ENCODE data around the gene PRKCQ. TPM values are rescaled to one million over a fixed set of nuclear protein-coding genes. Genes with fewer than 3 reads are reported as not detected.

PRKCQ gene
- total and polyA plus RNA-seq, 2 of the 4 experiments (the other 2 are of a cell fraction): under 0.01 to 0.03 TPM

- H2AK9ac ChIP-seq (replicated peaks; ENCODE audit: low read depth, low read length, poor library complexity): no peak overlapping the region
- no peak overlapping the region for H3K18ac ChIP-seq (ENCODE audit: low read depth, low read length)
- H3K36me3 ChIP-seq (ENCODE audit: control insufficient read depth, insufficient read depth, low read length): no peaks in the 10 kb centered on the region
- no peak overlapping the region for H3K4me2 ChIP-seq (ENCODE audit: low read depth, low read length)
- no CpG with 5 or more reads among the region's 2 CpGs for WGBS, 2 experiments (ENCODE audit: extremely low coverage in 2 of 2, insufficient read length in 1 of 2)
- no peak overlapping the region for H4K8ac ChIP-seq (ENCODE audit: low read depth in 2 of 2, low read length in 2 of 2)
- ChIA-PET CTCF (no interaction called here), POLR2A (ENCODE audit: unreplicated experiment) (no interaction called here)
- no peaks in the 10 kb centered on the region for H3K27me3 ChIP-seq (ENCODE audit: control insufficient read depth, insufficient read depth, low read length)
- no peak overlapping the region for H3K23ac ChIP-seq (ENCODE audit: low read depth, low read length)
- H2AK5ac ChIP-seq (ENCODE audit: low read depth, low read length): no peak overlapping the region
- in situ Hi-C loops (cut with MboI; ENCODE audit: low sequenced_read_pairs): no loop called here
- ATAC-seq (ENCODE audit: low read depth) (no peak), DNase-seq (no peak)
- TF ChIP-seq RCOR1 (IDR thresholded peaks at IDR 0.05; ENCODE audit: insufficient replicate concordance, low read length): no peak
- no peak for TF ChIP-seq MAZ (IDR thresholded peaks at IDR 0.05; ENCODE audit: borderline replicate concordance, low read depth, low read length)
- TF ChIP-seq SMC3 (IDR thresholded peaks at IDR 0.05; ENCODE audit: low read depth, low read length): no peak
- TF ChIP-seq MXI1 (IDR thresholded peaks at IDR 0.05; ENCODE audit: borderline replicate concordance, low read depth, low read length): no peak
- TF ChIP-seq CHD1 (IDR thresholded peaks at IDR 0.05; ENCODE audit: low read depth, low read length): no peak
- TF ChIP-seq, protein P1, sequence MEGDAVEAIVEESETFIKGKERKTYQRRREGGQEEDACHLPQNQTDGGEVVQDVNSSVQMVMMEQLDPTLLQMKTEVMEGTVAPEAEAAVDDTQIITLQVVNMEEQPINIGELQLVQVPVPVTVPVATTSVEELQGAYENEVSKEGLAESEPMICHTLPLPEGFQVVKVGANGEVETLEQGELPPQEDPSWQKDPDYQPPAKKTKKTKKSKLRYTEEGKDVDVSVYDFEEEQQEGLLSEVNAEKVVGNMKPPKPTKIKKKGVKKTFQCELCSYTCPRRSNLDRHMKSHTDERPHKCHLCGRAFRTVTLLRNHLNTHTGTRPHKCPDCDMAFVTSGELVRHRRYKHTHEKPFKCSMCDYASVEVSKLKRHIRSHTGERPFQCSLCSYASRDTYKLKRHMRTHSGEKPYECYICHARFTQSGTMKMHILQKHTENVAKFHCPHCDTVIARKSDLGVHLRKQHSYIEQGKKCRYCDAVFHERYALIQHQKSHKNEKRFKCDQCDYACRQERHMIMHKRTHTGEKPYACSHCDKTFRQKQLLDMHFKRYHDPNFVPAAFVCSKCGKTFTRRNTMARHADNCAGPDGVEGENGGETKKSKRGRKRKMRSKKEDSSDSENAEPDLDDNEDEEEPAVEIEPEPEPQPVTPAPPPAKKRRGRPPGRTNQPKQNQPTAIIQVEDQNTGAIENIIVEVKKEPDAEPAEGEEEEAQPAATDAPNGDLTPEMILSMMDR (conservative IDR thresholded peaks at IDR 0.05; ENCODE audit: low read depth, low read length): no peak
- no peak for TF ChIP-seq RFX5 (IDR thresholded peaks at IDR 0.05; ENCODE audit: low read depth, low read length)
- no peak for TF ChIP-seq RAD21 (IDR thresholded peaks at IDR 0.05; ENCODE audit: low read length)
- TF ChIP-seq, protein P2, sequence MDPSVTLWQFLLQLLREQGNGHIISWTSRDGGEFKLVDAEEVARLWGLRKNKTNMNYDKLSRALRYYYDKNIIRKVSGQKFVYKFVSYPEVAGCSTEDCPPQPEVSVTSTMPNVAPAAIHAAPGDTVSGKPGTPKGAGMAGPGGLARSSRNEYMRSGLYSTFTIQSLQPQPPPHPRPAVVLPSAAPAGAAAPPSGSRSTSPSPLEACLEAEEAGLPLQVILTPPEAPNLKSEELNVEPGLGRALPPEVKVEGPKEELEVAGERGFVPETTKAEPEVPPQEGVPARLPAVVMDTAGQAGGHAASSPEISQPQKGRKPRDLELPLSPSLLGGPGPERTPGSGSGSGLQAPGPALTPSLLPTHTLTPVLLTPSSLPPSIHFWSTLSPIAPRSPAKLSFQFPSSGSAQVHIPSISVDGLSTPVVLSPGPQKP (IDR thresholded peaks at IDR 0.05; ENCODE audit: borderline replicate concordance, low read depth, low read length): no peak
- H3K79me1 ChIP-seq (ENCODE audit: low read depth in 1 of 2, low read length in 2 of 2): no peaks in the 10 kb centered on the region
- H2BK20ac ChIP-seq (ENCODE audit: low read depth, low read length): no peak overlapping the region
- H3K4ac ChIP-seq (ENCODE audit: low read depth, low read length): no peak overlapping the region
- no peak overlapping the region for H3K9ac ChIP-seq (ENCODE audit: low read depth, low read length)
- H3K4me3 ChIP-seq (ENCODE audit: insufficient read depth, low read depth, low read length): no peak overlapping the region
- H2BK15ac ChIP-seq (ENCODE audit: low read depth, low read length): no peak overlapping the region
- no TSS peak for BruUV-seq (replicated peaks)
- H3K14ac ChIP-seq (replicated peaks; ENCODE audit: low read depth, low read length): no peak overlapping the region
- dilution Hi-C loops (cut with HindIII; ENCODE audit: low sequenced_read_pairs, unreplicated experiment): no loop called here
- no peak overlapping the region for H2AFZ ChIP-seq (replicated peaks; ENCODE audit: low read length, poor library complexity)
- H3K4me1 ChIP-seq (ENCODE audit: control insufficient read depth, insufficient read depth, low read length): no peaks in the 10 kb centered on the region
- H3K27ac ChIP-seq (ENCODE audit: insufficient read depth, low read length): no peak overlapping the region
- no peak overlapping the region for H4K91ac ChIP-seq (ENCODE audit: insufficient read depth, low read depth, low read length)
- H2BK5ac ChIP-seq (ENCODE audit: low read depth, low read length, poor library complexity, severe bottlenecking): no peak overlapping the region
- no peaks in the 10 kb centered on the region for H4K20me1 ChIP-seq (ENCODE audit: insufficient read depth, low read length)
- H4K5ac ChIP-seq (ENCODE audit: low read depth, low read length): no peak overlapping the region
- H3K56ac ChIP-seq (ENCODE audit: extremely low read depth, insufficient read depth, low read length): no peak overlapping the region
- intact Hi-C loops (cut with micrococcal nuclease): no loop called here
- no peaks in the 10 kb centered on the region for H3K9me1 ChIP-seq (ENCODE audit: insufficient read depth, low read length)
- no peaks in the 10 kb centered on the region for H3K9me3 ChIP-seq (ENCODE audit: control insufficient read depth, insufficient read depth, low read length)
- no peak overlapping the region for H2BK120ac ChIP-seq (ENCODE audit: low read depth, low read length)
Observed at GRCh38 chr10:6558272-6558671, 21.8 kb downstream of the PRKCQ start.
